ENCODE data around the gene OCEL1. TPM values are rescaled to one million over a fixed set of nuclear protein-coding genes. Genes with fewer than 3 reads are reported as not detected.
A peak's percentile ranks its signal among the peaks of the same experiment; 100 is the strongest.

OCEL1 gene
- total and polyA plus RNA-seq, 2 of the 13 experiments (the other 11 are each of a cell fraction or from before 2014, with no cell fraction given): 10.6 to 17.2 TPM

DNA sequence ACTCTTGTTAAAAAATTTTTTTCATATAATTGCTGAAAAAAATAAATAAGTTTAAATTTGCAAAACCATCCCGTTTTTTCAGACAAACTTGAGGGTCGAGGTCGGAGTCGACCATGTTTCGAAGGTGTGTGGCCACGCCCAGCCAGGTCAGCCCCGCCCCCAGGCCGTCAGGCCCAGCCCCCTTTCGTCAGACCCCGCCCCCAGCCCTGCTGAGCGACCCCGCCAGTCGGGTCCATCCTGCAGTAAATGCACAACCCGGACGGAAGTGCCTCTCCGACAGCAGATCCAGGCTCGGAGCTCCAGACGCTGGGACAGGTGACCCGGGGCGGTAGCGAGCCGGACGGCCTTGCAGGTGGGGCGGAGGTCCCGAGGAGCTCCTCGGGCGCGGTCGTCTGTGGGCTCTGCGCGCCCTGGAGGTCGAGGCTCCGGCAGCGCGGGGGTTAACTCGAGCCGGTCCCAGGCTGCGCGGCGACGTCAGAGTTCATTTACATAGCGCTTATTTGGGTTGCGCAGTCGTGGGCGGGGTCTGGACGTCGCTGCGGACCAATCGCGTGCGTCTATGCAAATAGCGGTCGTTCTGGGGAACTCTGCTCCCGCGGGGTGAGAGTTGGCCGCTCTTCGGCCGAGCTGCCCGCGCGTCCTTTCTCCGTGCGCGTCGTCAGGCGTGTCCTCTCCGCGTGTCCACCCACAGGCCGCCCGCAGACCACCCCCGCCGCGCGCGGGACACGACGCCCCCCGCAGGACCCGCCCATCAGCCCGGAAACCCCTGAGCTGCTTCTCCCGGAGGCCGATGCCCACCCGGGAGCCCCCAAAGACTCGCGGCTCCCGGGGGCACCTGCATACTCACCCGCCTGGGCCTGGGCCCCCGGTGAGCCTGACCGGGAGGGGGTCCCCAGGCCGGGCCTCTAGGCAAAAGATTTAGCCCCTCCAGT lies at the start of gene OCEL1 (continued):
- TF ChIP-seq, protein P1, sequence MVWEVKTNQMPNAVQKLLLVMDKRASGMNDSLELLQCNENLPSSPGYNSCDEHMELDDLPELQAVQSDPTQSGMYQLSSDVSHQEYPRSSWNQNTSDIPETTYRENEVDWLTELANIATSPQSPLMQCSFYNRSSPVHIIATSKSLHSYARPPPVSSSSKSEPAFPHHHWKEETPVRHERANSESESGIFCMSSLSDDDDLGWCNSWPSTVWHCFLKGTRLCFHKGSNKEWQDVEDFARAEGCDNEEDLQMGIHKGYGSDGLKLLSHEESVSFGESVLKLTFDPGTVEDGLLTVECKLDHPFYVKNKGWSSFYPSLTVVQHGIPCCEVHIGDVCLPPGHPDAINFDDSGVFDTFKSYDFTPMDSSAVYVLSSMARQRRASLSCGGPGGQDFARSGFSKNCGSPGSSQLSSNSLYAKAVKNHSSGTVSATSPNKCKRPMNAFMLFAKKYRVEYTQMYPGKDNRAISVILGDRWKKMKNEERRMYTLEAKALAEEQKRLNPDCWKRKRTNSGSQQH (CRISPR knock-in tag; IDR thresholded peaks at IDR 0.05; ENCODE audit: low read depth): no peak
- no peak for TF ChIP-seq HMG20A (CRISPR knock-in tag; IDR thresholded peaks at IDR 0.05; ENCODE audit: borderline replicate concordance)
- TF ChIP-seq, protein P2, sequence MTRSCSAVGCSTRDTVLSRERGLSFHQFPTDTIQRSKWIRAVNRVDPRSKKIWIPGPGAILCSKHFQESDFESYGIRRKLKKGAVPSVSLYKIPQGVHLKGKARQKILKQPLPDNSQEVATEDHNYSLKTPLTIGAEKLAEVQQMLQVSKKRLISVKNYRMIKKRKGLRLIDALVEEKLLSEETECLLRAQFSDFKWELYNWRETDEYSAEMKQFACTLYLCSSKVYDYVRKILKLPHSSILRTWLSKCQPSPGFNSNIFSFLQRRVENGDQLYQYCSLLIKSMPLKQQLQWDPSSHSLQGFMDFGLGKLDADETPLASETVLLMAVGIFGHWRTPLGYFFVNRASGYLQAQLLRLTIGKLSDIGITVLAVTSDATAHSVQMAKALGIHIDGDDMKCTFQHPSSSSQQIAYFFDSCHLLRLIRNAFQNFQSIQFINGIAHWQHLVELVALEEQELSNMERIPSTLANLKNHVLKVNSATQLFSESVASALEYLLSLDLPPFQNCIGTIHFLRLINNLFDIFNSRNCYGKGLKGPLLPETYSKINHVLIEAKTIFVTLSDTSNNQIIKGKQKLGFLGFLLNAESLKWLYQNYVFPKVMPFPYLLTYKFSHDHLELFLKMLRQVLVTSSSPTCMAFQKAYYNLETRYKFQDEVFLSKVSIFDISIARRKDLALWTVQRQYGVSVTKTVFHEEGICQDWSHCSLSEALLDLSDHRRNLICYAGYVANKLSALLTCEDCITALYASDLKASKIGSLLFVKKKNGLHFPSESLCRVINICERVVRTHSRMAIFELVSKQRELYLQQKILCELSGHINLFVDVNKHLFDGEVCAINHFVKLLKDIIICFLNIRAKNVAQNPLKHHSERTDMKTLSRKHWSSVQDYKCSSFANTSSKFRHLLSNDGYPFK (CRISPR knock-in tag; IDR thresholded peaks at IDR 0.05; ENCODE audit: borderline replicate concordance): no peak; the same call in 1 of the 2 replicates
- TF ChIP-seq, protein P3, sequence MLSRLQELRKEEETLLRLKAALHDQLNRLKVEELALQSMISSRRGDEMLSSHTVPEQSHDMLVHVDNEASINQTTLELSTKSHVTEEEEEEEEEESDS (CRISPR knock-in tag; IDR thresholded peaks at IDR 0.05; ENCODE audit: borderline replicate concordance): peak; percentile 59; the same call in 1 of the 2 replicates
- TF ChIP-seq HDAC2 (CRISPR knock-in tag; IDR thresholded peaks at IDR 0.05): peak; percentile 8; the same call in 1 of the 2 replicates
- TF ChIP-seq, protein P4, sequence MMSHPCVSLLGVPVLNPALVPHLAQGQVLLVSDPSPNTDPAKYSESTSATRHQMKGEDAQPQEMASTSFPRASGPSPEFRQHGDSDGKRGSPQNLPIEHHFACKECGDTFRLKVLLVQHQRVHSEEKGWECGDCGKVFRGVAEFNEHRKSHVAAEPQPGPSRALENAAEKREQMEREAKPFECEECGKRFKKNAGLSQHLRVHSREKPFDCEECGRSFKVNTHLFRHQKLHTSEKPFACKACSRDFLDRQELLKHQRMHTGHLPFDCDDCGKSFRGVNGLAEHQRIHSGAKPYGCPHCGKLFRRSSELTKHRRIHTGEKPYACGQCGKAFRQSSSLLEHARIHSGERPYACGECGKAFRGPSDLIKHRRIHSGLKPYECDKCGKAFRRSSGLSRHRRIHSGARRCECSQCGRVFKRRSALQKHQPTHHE (CRISPR knock-in tag; IDR thresholded peaks at IDR 0.05; ENCODE audit: borderline replicate concordance): 0 out of 2 replicates have a peak, but pooled peaks have one; percentile 86
- TF ChIP-seq ZBTB42 (CRISPR knock-in tag; IDR thresholded peaks at IDR 0.05): no peak
- peak; percentile 39; the same call in 1 of the 2 replicates for TF ChIP-seq FOXJ3 (CRISPR knock-in tag; IDR thresholded peaks at IDR 0.05; ENCODE audit: borderline replicate concordance)
- no peak for TF ChIP-seq TCF12 (IDR thresholded peaks at IDR 0.05)
- TF ChIP-seq TCF12 (CRISPR knock-in tag; IDR thresholded peaks at IDR 0.05): peak; percentile 77
- TF ChIP-seq CHCHD3 (CRISPR knock-in tag; IDR thresholded peaks at IDR 0.05): no peak
- TF ChIP-seq, protein P5, sequence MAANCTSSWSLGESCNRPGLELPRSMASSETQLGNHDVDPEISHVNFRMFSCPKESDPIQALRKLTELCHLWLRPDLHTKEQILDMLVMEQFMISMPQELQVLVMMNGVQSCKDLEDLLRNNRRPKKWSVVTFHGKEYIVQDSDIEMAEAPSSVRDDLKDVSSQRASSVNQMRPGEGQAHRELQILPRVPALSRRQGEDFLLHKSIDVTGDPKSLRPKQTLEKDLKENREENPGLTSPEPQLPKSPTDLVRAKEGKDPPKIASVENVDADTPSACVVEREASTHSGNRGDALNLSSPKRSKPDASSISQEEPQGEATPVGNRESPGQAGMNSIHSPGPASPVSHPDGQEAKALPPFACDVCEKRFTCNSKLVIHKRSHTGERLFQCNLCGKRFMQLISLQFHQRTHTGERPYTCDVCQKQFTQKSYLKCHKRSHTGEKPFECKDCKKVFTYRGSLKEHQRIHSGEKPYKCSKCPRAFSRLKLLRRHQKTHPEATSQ (CRISPR knock-in tag; IDR thresholded peaks at IDR 0.05; ENCODE audit: borderline replicate concordance): peak; percentile 28; the same call in 1 of the 2 replicates
- TF ChIP-seq SRY (CRISPR knock-in tag; IDR thresholded peaks at IDR 0.05): peak; percentile 68
- TF ChIP-seq, protein P6, sequence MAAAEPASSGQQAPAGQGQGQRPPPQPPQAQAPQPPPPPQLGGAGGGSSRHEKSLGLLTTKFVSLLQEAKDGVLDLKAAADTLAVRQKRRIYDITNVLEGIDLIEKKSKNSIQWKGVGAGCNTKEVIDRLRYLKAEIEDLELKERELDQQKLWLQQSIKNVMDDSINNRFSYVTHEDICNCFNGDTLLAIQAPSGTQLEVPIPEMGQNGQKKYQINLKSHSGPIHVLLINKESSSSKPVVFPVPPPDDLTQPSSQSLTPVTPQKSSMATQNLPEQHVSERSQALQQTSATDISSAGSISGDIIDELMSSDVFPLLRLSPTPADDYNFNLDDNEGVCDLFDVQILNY (CRISPR knock-in tag; conservative IDR thresholded peaks at IDR 0.05): no peak
- no peak for TF ChIP-seq PLRG1 (conservative IDR thresholded peaks at IDR 0.05)
- no peak for TF ChIP-seq KLF12 (CRISPR knock-in tag; IDR thresholded peaks at IDR 0.05; ENCODE audit: borderline replicate concordance)
- TF ChIP-seq, protein P7, sequence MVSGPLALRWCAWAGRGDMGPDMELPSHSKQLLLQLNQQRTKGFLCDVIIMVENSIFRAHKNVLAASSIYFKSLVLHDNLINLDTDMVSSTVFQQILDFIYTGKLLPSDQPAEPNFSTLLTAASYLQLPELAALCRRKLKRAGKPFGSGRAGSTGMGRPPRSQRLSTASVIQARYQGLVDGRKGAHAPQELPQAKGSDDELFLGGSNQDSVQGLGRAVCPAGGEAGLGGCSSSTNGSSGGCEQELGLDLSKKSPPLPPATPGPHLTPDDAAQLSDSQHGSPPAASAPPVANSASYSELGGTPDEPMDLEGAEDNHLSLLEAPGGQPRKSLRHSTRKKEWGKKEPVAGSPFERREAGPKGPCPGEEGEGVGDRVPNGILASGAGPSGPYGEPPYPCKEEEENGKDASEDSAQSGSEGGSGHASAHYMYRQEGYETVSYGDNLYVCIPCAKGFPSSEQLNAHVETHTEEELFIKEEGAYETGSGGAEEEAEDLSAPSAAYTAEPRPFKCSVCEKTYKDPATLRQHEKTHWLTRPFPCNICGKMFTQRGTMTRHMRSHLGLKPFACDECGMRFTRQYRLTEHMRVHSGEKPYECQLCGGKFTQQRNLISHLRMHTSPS (CRISPR knock-in tag; IDR thresholded peaks at IDR 0.05; ENCODE audit: low read depth): peak; percentile 52
- peak; percentile 51; the same call in 1 of the 2 replicates for TF ChIP-seq GATA4 (IDR thresholded peaks at IDR 0.05; ENCODE audit: borderline replicate concordance, low read depth)

Measured in HepG2 (cell line).